ENCODE data around the gene PRSS35. TPM values are rescaled to one million over a fixed set of nuclear protein-coding genes. Genes with fewer than 3 reads are reported as not detected.
"Not testable (repeated sequence)": the region's sequence is repeated elsewhere in the genome, so short reads cannot be mapped to it uniquely, and the experiment has no call there.

Gene PRSS35
- total RNA-seq, 2 donors from 2014 or later: not detected

GRCh38 chr6:83511266-83511665 lies 1.1 kb upstream of the PRSS35 start:
- DNase-seq (no peak), ATAC-seq (no peak)
- intact Hi-C loops (cut with DNase I, micrococcal nuclease): loop anchor here (5.0 to 10.0 kb wide), 3 partner anchors 94 to 289 kb away; no protein-coding TSS in a partner anchor

GRCh38 chr6:83514466-83514865 lies 2.1 kb downstream of the PRSS35 start:
- ATAC-seq: no peak
- no peak for DNase-seq
- intact Hi-C loops (cut with DNase I, micrococcal nuclease): loop anchor here (5.0 to 10.0 kb wide), 3 partner anchors 97 to 292 kb away; no protein-coding TSS in a partner anchor

- peak; percentile 55 for ATAC-seq
- DNase-seq: no peak
- intact Hi-C loops (cut with DNase I, micrococcal nuclease): loop anchor here (5.0 to 10.0 kb wide), 3 partner anchors 98 to 293 kb away; no protein-coding TSS in a partner anchor
These were observed 2.6 kb downstream of the PRSS35 start for GRCh38 chr6:83514866-83515466.

- DNase-seq (no peak), ATAC-seq (no peak)
- intact Hi-C loops (cut with DNase I, micrococcal nuclease): loop anchor here in 1 of 2 donors (10.0 kb wide), 1 partner anchor 293 kb away; no protein-coding TSS in a partner anchor
These were observed 5.2 kb downstream of the PRSS35 start for GRCh38 chr6:83517500-83517899.

- intact Hi-C loops (cut with DNase I, micrococcal nuclease): loop anchor here in 1 of 2 donors (10.0 kb wide), 1 partner anchor 294 kb away; no protein-coding TSS in a partner anchor
- DNase-seq: no peak
These were observed 6.6 kb downstream of the PRSS35 start for GRCh38 chr6:83518816-83519480.

GRCh38 chr6:83536034-83536646 lies 23.8 kb downstream of the PRSS35 start:
- ATAC-seq (peak; percentile 52), DNase-seq (peak in 1 of 2 donors; percentile 67)
- intact Hi-C loops (cut with DNase I, micrococcal nuclease): no loop called here

More at GRCh38 chr6:83518816-83519480, 6.6 kb downstream of the PRSS35 start:
- ATAC-seq: no peak

- intact Hi-C loops (cut with DNase I, micrococcal nuclease): no loop called here
- ATAC-seq (no peak), DNase-seq (no peak)
These were observed 24.6 kb downstream of the PRSS35 start for GRCh38 chr6:83536647-83537589.

- ATAC-seq: no peak
- intact Hi-C loops (cut with DNase I, micrococcal nuclease): no loop called here
- DNase-seq: no peak
These were observed 27.3 kb downstream of the PRSS35 start for GRCh38 chr6:83539678-83540077.

- ATAC-seq: no peak
- intact Hi-C loops (cut with DNase I, micrococcal nuclease): no loop called here
- DNase-seq: no peak
These were observed 34.3 kb downstream of the PRSS35 start for GRCh38 chr6:83546636-83547035.

- intact Hi-C loops (cut with DNase I, micrococcal nuclease); ATAC-seq: not testable (repeated sequence)
These were observed 38.1 kb downstream of the PRSS35 start for GRCh38 chr6:83550482-83550881.

GRCh38 chr6:83551748-83552147 lies 39.4 kb downstream of the PRSS35 start:
- DNase-seq; ATAC-seq; intact Hi-C loops (cut with DNase I, micrococcal nuclease): not testable (repeated sequence)

More at GRCh38 chr6:83550482-83550881, 38.1 kb downstream of the PRSS35 start:
- DNase-seq: not testable (repeated sequence)

- intact Hi-C loops (cut with DNase I, micrococcal nuclease): no loop called here
- ATAC-seq: no peak
- no peak for DNase-seq
These were observed 44.5 kb downstream of the PRSS35 start for GRCh38 chr6:83556871-83557270.

- ATAC-seq (no peak), DNase-seq (no peak)
- intact Hi-C loops (cut with DNase I, micrococcal nuclease): no loop called here
These were observed 46.6 kb downstream of the PRSS35 start for GRCh38 chr6:83558975-83559374.

- ATAC-seq; intact Hi-C loops (cut with DNase I, micrococcal nuclease); DNase-seq: not testable (repeated sequence)
These were observed 59.4 kb downstream of the PRSS35 start for GRCh38 chr6:83571663-83572185.

GRCh38 chr6:83574783-83575182 lies 62.4 kb downstream of the PRSS35 start:
- intact Hi-C loops (cut with DNase I, micrococcal nuclease): no loop called here
- no peak for ATAC-seq
- no peak for DNase-seq
